H1 (cell line): ENCODE measurements around the gene BPHL.

Experiments used
- CTCF ChIP-seq, 3 experiments: IDR thresholded peaks; 1 replicate in 2 of 3; 2 replicates in 1 of 3; pipeline versions ENCODE4 v1.5.1 to v1.6.1; 2011; ENCODE audit warnings: low read length in 3 of 3, mild to moderate bottlenecking in 3 of 3, inconsistent platforms in 2 of 3, low read depth in 1 of 3, moderate library complexity in 1 of 3; ENCODE audit not compliant: insufficient read depth in 1 of 3; ENCODE audit errors: control extremely low read depth in 1 of 3
- FOSL1 ChIP-seq: IDR thresholded peaks from 2 replicates; pipeline ENCODE4 v1.6.1; 2011; ENCODE audit warnings: mild to moderate bottlenecking, low read depth, low read length, moderate library complexity; ENCODE audit not compliant: insufficient read depth
- POLR2A ChIP-seq, 2 experiments: IDR thresholded peaks; 1 replicate in 1 of 2; 2 replicates in 1 of 2; pipeline ENCODE4 v1.6.1; 2011; ENCODE audit warnings: low read depth in 2 of 2, low read length in 2 of 2, mild to moderate bottlenecking in 2 of 2; ENCODE audit errors: control extremely low read depth in 1 of 2
- RAD21 ChIP-seq, 2 experiments: IDR thresholded peaks in 1 of 2; conservative IDR thresholded peaks in 1 of 2; 2 replicates each; pipeline ENCODE4 v1.6.1; 2011; ENCODE audit warnings: low read depth in 2 of 2, low read length in 2 of 2, improper control_type of control experiment in 1 of 2, inconsistent platforms in 1 of 2, mild to moderate bottlenecking in 1 of 2, moderate library complexity in 1 of 2
- SP1 ChIP-seq: IDR thresholded peaks from 2 replicates; pipeline ENCODE4 v1.6.1; 2011; ENCODE audit warnings: low read depth, low read length
- ZNF274 ChIP-seq: IDR thresholded peaks from 2 replicates; pipeline ENCODE4 v1.7.0; 2012; ENCODE audit warnings: low read length, borderline replicate concordance; ENCODE audit errors: extremely low read depth

- TF ChIP-seq ZNF274 (no peak), SP1 (no peak), POLR2A (IDR thresholded peaks at IDR 0.05; ENCODE audit: control extremely low read depth in 1 of 2, low read depth in 2 of 2, low read length in 2 of 2) (no peak), CTCF (IDR thresholded peaks at IDR 0.05; ENCODE audit: control extremely low read depth in 1 of 3, insufficient read depth in 1 of 3, low read depth in 1 of 3, low read length in 3 of 3) (no peak), RAD21 (IDR thresholded peaks at IDR 0.05 in 1 of 2, conservative IDR thresholded peaks at IDR 0.05 in 1 of 2; ENCODE audit: low read depth in 2 of 2, low read length in 2 of 2) (no peak), FOSL1 (no peak)
Observed at GRCh38 chr6:3131695-3132094, 13.2 kb downstream of the BPHL start.
